ENCODE measurements around the gene FOXP1. TPM values are rescaled to one million over a fixed set of nuclear protein-coding genes. Genes with fewer than 3 reads are reported as not detected.

Gene FOXP1
- total RNA-seq, 1 experiment from 2014 or later = 31.8 TPM

DNA sequence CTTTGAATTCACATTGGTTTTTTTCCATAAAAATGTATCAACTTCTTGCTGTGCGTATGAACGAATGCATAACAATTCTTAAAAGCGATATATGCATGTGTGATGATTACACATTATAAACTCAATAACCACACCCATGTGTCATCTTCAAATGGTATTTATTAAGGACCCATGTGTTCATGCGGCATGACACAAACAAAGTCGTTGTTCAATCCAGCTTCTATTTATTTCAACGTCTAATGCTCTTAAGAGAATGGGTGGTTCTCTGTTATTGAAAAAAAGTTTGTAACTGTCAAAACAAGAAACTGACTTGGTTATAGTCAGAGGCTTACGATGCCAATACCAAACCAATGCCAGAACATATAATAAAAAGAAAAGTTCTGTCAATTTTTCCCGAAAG lies 195.9 kb downstream of the FOXP1 start:
- in situ Hi-C loops (cut with HindIII; ENCODE audit: low pct_unique_long_range_greater_than_20kb, low sequenced_read_pairs) = no loop called here
- DNase-seq (ENCODE audit: low read depth) = no peak

DNA sequence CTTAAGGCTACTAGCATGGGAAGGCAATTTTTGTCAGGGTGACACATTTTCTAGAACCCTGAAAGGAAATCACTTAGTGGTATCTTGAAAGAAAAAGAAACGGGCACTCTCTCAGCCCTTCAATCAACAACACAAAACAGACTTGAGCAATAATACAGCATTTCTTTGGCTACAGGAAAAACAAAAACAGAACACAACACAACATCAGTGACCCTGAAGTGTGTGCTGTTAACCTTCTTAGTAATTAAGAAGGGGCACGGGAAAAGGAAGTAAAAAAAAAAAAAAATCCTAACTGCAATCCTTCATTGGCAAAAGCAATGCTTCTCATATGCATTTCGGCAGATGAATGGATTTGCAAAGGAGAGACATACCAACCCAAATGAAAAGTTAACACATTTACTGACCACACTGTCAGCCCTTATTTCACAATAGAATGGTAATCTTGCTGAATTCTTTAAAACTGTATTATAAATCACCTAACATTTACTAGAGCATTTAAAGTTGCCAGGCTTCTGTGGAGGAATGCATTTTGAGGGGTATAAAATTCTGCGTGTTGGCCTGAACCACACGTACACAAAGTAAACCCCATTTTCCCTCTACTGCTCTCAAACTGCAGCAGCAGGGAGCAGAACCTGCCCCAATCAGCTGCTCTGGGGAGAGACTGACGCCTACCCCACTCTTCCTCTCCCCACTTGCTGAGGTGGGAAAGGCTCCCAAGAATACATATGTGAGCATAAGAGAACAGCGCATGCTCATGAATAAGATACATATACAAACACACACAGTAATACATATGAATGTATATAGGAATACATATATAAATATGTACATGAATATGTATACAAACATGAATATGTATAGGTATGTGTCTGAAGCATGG lies 198.5 kb downstream of the FOXP1 start:
- no peak for DNase-seq (ENCODE audit: low read depth)
- in situ Hi-C loops (cut with HindIII; ENCODE audit: low pct_unique_long_range_greater_than_20kb, low sequenced_read_pairs) = no loop called here

DNA sequence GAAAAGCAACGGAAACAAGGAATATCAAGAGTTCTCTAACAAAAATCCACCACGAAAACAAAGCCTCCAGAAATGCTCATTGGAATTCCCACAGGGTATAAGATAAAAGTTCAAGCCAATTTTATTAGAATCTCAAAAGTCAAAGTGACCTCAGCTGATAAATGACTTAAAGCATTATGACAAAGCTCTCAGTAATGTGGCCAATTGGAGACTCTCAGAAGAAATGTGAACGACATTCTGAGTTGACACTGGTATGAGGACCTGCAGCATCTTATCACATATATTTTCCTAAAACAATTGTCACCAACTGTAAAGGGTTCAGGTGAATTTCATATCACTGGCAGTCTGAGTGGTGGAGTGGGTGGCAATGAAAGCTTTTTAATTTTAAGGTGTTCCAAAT lies 199.1 kb downstream of the FOXP1 start:
- no peak for DNase-seq (ENCODE audit: low read depth)
- in situ Hi-C loops (cut with HindIII; ENCODE audit: low pct_unique_long_range_greater_than_20kb, low sequenced_read_pairs) = no loop called here

DNA sequence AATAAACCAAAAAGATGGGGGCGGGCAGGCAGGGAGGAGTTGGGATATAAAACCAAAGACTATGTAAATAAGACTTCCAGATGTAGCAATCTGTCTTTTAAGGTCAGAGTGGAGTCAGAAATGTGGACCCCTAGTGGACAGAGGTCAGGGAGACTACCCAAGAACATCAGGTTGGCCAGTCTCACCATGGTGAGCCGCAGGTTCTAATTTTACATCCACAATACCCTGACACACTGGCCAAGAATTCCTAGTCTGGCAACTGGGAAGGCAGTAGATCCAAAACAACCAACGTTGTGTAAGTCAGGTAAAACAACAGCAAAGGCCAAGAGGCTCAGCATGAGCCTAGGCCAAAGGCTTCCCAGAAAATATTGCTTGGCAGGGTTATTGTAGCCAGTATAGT lies 203.4 kb downstream of the FOXP1 start:
- in situ Hi-C loops (cut with HindIII; ENCODE audit: low pct_unique_long_range_greater_than_20kb, low sequenced_read_pairs) = no loop called here
- no peak for DNase-seq (ENCODE audit: low read depth)

DNA sequence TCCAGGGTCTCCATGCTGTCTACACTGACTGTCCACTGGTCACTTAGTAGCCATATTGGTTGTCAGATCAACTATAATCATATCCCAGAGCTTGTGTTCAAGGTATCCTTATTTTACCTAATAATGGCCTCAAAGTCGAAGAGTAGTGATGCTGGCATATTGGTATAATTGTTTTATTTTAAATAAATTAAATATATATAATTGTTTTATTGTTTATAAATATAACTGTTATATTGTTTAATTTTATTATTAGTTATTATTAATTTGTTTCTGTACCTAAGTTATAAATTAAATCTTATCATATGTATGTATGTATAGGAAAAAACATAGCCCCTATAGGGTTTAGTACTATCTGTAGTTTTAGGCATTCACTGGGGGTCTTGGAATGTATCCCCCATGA lies 205.0 kb downstream of the FOXP1 start:
- DNase-seq (ENCODE audit: low read depth) = no peak
- in situ Hi-C loops (cut with HindIII; ENCODE audit: low pct_unique_long_range_greater_than_20kb, low sequenced_read_pairs) = no loop called here

DNA sequence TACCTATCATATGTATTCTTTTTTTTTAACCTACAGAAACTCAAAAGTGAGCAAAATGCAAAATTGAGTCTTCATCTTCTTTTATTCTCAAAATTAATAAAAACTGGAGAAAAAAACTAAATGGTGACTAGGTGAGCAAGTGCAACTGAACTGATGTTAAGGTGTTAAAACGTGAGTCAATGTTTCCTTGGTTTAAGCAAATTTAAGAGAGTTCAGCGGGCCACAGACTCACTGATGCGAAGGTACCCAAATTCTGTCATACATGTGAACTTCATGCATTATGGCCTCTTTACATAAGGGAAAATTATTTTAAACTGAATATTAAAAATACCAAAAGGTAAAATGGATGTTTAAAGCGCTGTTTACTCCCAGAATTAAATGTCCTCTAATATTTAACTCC lies 206.6 kb downstream of the FOXP1 start:
- DNase-seq (ENCODE audit: low read depth) = no peak

DNA sequence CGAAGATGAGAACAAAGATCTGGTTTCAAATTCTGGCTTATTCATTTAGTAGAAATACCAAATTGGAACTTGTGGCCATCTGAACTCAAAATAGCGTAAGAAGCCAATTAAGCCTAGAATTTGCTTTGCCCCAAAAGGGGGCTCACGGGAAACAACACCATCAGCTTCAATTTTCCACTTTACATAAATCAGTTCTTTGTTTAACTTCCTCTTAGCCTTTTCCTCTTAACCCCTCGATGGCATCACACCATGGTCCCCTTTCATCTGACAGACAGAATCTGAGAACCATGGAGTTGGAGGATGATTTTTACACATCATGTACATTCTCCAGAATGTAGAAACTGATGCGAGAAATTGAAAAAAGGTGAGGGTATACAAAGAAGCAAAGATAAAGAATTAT lies 207.0 kb downstream of the FOXP1 start:
- DNase-seq (ENCODE audit: low read depth) = no peak
- in situ Hi-C loops (cut with HindIII; ENCODE audit: low pct_unique_long_range_greater_than_20kb, low sequenced_read_pairs) = no loop called here

More for the DNA sequence above, 206.6 kb downstream of the FOXP1 start:
- in situ Hi-C loops (cut with HindIII; ENCODE audit: low pct_unique_long_range_greater_than_20kb, low sequenced_read_pairs) = no loop called here

DNA sequence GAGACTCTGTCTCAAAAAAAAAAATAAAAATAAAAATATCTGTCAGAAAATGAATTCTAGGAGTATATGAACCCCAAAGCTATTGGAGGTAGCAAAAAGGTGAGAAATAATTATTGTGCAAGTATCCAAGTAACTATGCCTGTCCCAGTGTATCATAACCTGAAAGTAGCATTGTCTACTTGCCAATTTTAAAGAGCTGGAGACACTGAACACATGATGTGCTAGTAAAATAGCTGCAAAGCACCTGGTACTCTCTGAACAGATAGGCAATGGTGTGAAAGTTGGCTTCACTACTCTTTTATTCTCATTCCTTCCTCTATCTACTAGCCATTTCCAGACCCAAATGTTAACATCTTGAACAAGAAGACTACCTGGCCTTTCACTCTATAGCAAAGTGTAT lies 208.9 kb downstream of the FOXP1 start:
- no peak for DNase-seq (ENCODE audit: low read depth)
- in situ Hi-C loops (cut with HindIII; ENCODE audit: low pct_unique_long_range_greater_than_20kb, low sequenced_read_pairs) = no loop called here

DNA sequence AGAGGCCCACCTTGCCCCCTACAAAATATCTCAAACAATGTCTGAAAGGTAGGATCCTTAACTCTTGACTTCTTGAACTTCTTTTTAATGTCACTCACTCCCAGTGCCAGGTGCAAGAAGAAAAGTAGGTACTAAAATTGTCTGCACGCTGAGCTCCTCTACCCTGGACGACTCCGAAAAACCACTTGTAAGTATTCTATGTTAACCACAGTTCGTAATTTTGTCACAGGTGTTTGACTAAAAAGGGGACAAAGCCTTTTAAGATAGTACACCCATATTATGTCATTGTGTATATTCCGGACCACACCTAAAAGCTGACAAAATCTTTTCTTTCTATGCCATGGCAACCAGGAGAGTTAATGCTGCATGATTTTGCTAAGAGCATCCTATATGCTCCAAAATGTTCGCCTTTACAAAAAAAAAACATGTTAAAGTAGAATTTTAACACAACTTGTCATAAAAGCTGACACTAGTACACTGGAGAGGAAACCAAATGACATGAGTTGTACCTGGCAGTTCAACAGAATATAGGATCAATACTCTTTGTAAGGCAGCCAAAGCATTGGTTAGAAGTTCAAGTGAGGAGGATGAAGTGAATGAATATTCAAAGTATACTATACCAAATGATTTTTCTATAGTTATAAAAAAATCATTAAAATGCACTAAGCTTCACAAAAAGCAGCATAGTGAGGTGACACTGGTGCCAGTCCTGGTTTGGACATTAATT lies 210.5 kb downstream of the FOXP1 start:
- no peak for DNase-seq (ENCODE audit: low read depth)
- in situ Hi-C loops (cut with HindIII; ENCODE audit: low pct_unique_long_range_greater_than_20kb, low sequenced_read_pairs) = no loop called here

DNA sequence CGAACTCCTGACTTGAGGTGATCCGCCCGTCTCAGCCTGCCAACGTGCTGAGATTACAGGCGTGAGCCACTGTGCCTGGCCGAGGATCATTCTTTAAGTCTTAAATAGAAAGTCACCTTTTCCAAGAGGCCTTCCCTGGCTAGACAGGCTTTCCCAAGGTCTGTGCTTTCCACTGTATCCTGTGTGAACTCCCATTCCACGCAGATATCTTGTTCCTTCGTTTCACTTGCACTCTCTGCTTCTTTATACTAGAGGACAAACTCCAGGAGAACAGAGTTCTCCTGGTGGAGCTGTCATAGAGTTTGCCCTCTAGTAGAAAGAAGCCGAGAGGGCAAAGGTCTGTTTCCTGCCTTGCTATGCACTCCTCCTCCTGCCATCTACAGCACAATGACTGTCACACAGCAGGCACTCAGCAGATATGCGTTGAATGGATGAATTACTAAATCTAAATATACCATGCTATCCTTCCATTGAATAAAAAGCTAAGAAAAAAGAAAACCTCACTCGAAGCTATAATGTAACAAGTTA lies 211.2 kb downstream of the FOXP1 start:
- in situ Hi-C loops (cut with HindIII; ENCODE audit: low pct_unique_long_range_greater_than_20kb, low sequenced_read_pairs) = no loop called here
- DNase-seq (ENCODE audit: low read depth) = no peak

DNA sequence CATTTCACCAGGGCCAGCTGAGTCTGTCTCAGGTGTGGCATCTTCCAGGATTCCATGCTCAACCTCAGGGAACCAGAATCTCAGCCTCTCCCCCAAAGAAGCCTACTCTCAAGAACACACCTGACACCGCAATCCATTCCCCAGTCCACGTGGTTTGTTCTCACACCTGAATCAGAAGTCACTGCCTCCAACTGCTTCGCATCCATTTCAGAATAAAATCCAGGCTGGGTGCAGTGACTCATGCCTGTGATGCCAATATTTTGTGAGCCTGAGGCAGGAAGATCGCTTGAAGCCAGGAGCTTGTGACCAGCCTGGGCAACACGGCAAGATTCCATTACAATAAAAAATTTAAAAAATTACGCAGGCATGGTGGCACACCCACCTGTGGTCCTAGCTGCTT lies 212.2 kb downstream of the FOXP1 start:
- DNase-seq (ENCODE audit: low read depth) = no peak
- in situ Hi-C loops (cut with HindIII; ENCODE audit: low pct_unique_long_range_greater_than_20kb, low sequenced_read_pairs) = no loop called here

DNA sequence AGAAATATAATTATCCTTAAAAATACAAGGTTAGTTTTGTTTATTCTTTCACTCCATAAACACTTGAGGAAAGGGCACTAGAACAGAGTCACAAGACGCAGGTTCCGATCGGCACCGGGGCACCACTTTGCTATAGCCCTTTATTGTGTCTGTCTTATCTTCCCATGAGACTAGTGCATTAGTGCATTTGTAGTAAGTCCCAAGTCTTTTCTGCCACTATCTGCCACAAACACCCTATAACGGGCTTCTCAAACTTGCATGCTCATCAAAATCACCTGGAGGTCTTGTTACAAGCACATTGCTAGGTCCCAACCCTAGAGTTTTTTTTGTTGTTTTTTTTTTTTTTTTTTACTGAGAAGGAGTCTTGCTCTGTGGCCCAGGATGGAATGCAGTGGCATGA lies 213.1 kb downstream of the FOXP1 start:
- in situ Hi-C loops (cut with HindIII; ENCODE audit: low pct_unique_long_range_greater_than_20kb, low sequenced_read_pairs) = no loop called here
- DNase-seq (ENCODE audit: low read depth) = no peak

DNA sequence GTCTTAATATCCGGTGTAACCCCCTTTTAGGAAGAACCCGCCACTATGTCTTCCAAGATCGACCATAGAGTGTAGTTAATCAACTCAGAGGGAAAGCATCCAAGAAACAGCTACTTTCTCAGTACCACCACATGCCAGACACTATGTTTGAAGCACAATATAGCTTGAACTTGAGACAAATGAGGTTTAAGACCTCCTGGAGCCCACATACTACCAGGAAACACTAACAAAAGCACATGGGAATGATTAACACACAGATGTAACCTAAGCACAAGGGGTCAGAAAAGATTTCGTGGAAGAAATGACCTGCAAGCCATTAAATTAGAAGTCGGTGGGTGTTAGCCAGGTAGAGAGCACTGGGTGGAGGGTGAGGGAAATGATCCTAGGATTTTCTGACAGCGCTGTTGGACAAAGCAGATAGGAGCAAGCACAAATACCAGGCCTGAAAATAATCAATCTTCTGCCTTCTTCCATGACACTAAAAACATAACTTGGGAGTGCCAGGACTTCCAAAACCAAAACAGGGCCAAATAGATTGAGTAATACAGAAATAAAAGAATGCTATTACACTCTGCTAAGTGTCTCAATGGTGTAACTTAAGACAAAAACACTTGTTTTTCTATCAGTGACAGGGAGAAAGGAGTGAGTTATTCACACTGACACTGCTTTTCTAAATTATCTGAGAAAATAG lies 213.7 kb downstream of the FOXP1 start:
- in situ Hi-C loops (cut with HindIII; ENCODE audit: low pct_unique_long_range_greater_than_20kb, low sequenced_read_pairs) = no loop called here
- DNase-seq (ENCODE audit: low read depth) = no peak

DNA sequence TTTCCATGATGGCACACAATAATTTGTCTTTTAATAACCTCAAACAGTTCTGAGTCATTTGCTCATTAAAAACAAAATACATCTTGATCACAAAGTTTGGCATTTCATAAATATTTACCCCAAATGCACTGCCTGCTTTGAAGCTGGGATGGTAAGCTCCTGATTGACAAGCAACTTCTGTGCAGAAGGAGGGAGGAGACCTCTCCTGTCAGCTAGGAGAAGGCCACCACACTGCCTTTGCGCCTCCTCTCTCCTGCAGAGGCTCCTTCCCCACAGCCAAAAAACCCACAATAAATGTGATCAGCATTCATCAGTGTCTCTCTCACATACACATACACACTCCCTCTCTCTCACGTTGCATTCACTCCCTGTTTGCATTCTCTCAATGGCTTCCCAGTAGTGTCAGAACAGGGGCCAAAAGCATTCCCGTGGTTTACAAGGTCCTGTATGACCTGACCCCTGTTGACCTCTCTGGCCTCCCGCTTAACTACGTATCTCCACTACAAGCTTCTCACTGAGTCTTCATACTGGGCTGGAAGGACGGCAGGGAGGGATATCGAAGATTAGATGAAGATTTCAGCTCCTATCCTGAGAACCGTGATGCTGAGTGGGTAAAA lies 216.4 kb downstream of the FOXP1 start:
- DNase-seq (ENCODE audit: low read depth) = no peak

DNA sequence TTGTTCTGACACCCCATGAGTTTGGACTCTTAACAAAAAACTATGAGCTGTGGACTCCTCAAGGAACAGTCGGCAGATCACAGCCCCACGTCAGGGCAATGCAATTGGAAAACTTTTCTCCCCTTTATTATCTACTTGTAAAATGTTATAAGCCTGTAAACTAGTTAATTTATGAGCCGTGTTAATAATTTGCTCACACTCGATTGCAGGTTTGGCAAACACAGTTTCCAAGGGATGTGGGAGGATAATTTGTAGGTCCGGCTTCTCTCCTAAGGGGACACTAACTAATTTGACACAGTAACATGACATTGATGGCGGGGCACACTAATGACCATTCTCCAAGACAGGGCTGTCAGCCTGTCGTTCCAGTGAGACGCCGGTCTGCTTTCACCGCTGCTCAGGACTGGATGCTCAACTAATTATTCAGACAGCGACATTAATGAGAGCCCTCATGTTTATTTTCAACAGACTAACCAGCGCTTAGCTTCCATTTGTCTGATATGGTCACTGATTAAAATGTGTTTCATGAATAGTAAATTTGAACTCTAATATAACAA lies 222.1 kb downstream of the FOXP1 start:
- in situ Hi-C loops (cut with HindIII; ENCODE audit: low pct_unique_long_range_greater_than_20kb, low sequenced_read_pairs) = no loop called here
- DNase-seq (ENCODE audit: low read depth) = no peak

More for the DNA sequence above, 216.4 kb downstream of the FOXP1 start:
- in situ Hi-C loops (cut with HindIII; ENCODE audit: low pct_unique_long_range_greater_than_20kb, low sequenced_read_pairs) = no loop called here

DNA sequence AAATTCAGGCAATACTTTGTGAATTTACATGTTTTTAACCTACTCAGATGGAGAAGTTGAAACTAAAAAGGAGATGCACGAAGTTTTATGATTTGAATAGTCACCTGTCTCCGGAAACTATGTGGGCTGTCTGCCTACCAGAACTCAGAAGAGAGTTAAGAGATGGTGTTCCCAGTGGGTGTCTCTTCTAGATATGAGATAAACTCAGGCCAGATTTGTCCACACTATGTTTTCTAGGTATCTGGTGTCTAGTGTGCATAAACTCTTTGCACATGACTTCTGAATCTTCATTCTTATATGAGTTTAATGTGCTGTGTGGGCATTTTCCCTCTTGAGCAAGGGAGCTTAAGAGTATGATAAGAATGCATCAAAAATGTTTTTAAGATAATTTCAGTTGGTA lies 222.8 kb downstream of the FOXP1 start:
- in situ Hi-C loops (cut with HindIII; ENCODE audit: low pct_unique_long_range_greater_than_20kb, low sequenced_read_pairs) = no loop called here
- DNase-seq (ENCODE audit: low read depth) = no peak

DNA sequence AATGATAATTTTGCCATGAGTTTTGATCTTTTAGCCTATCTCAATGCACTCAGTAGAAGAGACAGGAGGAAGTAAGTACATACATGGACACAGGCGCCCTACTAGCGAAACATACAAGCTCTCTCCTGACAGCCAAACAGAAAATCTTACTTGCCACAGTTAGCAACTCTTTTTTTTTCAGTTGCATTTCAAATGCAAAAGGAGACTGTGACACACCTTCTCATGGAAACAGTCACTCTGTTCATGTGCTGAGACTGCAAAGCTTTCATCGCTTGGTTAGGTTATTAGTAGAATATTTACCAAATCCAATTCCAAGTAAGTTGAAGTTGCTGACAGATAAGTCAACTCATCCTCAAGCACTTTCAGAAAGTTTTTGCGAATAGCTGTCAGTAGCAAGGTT lies 223.3 kb downstream of the FOXP1 start:
- in situ Hi-C loops (cut with HindIII; ENCODE audit: low pct_unique_long_range_greater_than_20kb, low sequenced_read_pairs) = no loop called here
- DNase-seq (ENCODE audit: low read depth) = peak; percentile 44

DNA sequence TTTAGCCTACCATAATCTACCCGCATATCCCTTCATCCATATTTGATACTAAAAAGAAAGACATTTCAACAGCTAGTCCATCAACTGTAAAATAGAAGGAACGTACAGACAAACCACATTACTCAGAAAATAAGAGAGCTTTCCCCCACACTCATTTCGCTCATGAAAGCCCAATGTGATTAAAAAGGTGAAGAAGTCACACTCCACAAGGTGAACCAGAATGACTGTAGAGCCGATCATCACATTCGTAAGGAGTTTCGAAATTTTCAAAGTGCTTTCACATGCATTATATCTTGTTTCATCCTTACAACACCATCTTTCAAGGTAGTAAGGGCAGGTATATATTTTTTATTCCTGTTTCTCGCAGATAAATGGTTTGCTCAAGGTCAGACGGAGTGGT lies 225.3 kb downstream of the FOXP1 start:
- in situ Hi-C loops (cut with HindIII; ENCODE audit: low pct_unique_long_range_greater_than_20kb, low sequenced_read_pairs) = no loop called here

More for the DNA sequence above, 225.3 kb downstream of the FOXP1 start:
- DNase-seq (ENCODE audit: low read depth) = no peak
